ENCODE data around the gene SLC22A3. TPM values are rescaled to one million over a fixed set of nuclear protein-coding genes. Genes with fewer than 3 reads are reported as not detected.

Gene SLC22A3
- total RNA-seq, 2 experiments from 2014 or later, result not detected

DNA sequence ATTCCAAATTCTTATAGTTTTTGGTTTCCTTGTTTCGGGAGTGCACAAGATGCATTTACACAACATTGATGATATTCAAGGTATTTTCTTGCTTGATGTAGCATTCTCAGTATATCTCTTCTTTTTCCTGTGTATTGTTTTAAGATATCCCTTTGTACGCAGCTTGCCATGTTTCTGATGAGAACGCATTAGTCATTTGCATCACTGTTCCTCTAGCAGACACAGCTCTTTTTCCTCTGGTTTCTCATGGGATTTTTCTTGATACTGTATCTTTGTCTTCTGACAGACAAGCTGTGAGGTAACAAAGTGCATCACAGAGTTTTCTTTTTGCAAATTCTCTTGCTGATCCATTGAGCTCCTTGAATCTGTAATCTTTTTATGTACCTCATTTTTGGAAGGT, 146.4 kb downstream of the SLC22A3 start:
- Mint-ChIP-seq H3K4me3 (no peak overlapping the region), H3K36me3 (ENCODE audit: low read depth) (peaks cover 2% of the 10 kb centered on the region), H3K27me3 (no peaks in the 10 kb centered on the region), H3K4me1 (ENCODE audit: low read depth) (no peaks in the 10 kb centered on the region), H3K27ac (no peak overlapping the region), H3K9me3 (no peaks in the 10 kb centered on the region)
- DNase-seq (no peak), ATAC-seq (no peak)
- ChIA-PET POLR2A (no interaction called here), CTCF (no interaction called here)
- intact Hi-C loops (cut with micrococcal nuclease), result no loop called here
- TF ChIP-seq CTCF (IDR thresholded peaks at IDR 0.05), result no peak

DNA sequence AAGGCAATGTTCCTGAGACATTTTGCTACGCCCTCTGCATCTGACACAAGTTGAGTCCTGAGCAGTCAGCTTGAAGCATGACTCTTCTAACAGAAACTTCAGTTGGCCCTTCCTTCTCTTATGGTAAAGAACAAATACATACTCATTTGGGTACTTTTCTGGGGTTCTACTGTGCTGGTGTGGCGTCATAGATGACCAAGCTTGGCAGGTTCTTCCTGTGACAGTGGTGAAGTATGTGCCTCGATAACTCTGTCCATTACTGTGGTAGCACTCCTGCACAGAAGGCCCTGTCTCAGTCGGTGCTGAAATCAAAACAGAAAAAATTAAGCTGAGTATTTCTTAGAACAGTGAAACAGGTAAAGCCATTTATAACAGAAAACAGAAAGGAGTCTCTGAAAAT, 152.5 kb downstream of the SLC22A3 start:
- Mint-ChIP-seq H3K4me1 (ENCODE audit: low read depth) (no peaks in the 10 kb centered on the region), H3K4me3 (no peak overlapping the region), H3K36me3 (ENCODE audit: low read depth) (peaks cover 7% of the 10 kb centered on the region), H3K27me3 (no peaks in the 10 kb centered on the region), H3K9me3 (peaks cover 6% of the 10 kb centered on the region), H3K27ac (no peak overlapping the region)
- ChIA-PET POLR2A (no interaction called here), CTCF (interaction anchor here (2.8 kb wide), 1 partner anchor 20 kb away, joined by 14 read pairs; no protein-coding TSS in a partner anchor)
- intact Hi-C loops (cut with micrococcal nuclease), result no loop called here
- no peak for TF ChIP-seq CTCF (IDR thresholded peaks at IDR 0.05)
- DNase-seq (no peak), ATAC-seq (no peak)

Other genes starting within 250 kb of the SLC22A3 start
- gene SLC22A1, start 226.6 kb upstream of the SLC22A3 start, total RNA-seq, result 1 to 10 TPM in 1 of 2 experiments, under 1 TPM in 1; 0.31 to 1.1 TPM
- not detected for gene SLC22A2, start 89.6 kb upstream of the SLC22A3 start, total RNA-seq

Measured in activated CD8-positive, alpha-beta T cell treated with anti-CD3 and anti-CD28 coated beads for 36 hours (primary cell).